ENCODE data around the gene TMEM240. TPM values are rescaled to one million over a fixed set of nuclear protein-coding genes. Genes with fewer than 3 reads are reported as not detected.

Gene TMEM240
- total and polyA plus RNA-seq, 11 donors = 1.5 to 12.4 (median 4.2) TPM; not detected in 1

DNA sequence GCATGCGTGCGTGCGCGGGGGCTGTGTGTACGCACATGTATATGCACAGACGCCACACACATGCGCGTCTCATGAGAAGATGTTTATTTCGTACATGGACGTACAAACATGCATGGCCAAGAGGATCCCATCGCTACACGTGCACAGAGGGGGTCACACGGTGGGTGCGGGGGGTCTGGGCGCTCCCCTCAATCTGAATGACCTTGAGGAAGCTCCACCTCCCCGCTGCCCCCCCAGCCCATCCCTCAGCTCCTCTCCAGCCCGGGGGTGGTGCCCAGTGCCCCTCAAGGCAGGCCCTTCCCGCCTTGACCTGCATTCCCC lies 1.5 kb downstream of the TMEM240 start:
- Histone ChIP-seq H3K4me3 (peak overlapping the region in 8 of 12 donors; percentile 56 to 93 (median 64)), H3K27ac (peak overlapping the region in 5 of 12 donors; percentile 27 to 87 (median 83)), H3K9me3 (no peaks in the 10 kb centered on the region), H3K27me3 (no peaks in the 10 kb centered on the region), H3K36me3 (peaks cover 0 to 26% (median 17%) of the 10 kb centered on the region in 9 donors), H3K4me1 (peaks cover 0 to 44% (median 19%) of the 10 kb centered on the region in 12 donors)
- ATAC-seq = no peak
- intact Hi-C loops (cut with DNase I) = no loop called here
- TF ChIP-seq CTCF (IDR thresholded peaks at IDR 0.05) (no peak), POLR2A (IDR thresholded peaks at IDR 0.05) (no peak)
- no peak for DNase-seq
- 82 to 87% (median 85%) methylated on average over 18 of the region's 18 CpGs; no CpG with 5 or more reads in 1 of the 4 donors for WGBS, 4 donors

GRCh38 chr1:1538334-1538733 lies 2.1 kb downstream of the TMEM240 start:
- DNase-seq = no peak
- Histone ChIP-seq H3K9me3 (no peaks in the 10 kb centered on the region), H3K27me3 (no peaks in the 10 kb centered on the region), H3K36me3 (peaks cover 0 to 25% (median 17%) of the 10 kb centered on the region in 9 donors), H3K27ac (no peak overlapping the region), H3K4me1 (peaks cover 0 to 42% (median 20%) of the 10 kb centered on the region in 12 donors), H3K4me3 (no peak overlapping the region)
- no peak for ATAC-seq
- intact Hi-C loops (cut with DNase I) = no loop called here
- TF ChIP-seq POLR2A (IDR thresholded peaks at IDR 0.05) (no peak), CTCF (IDR thresholded peaks at IDR 0.05) (no peak)
- 93 to 98% (median 94%) methylated on average over 11 to 23 of the region's 23 CpGs for WGBS, 4 donors

DNA sequence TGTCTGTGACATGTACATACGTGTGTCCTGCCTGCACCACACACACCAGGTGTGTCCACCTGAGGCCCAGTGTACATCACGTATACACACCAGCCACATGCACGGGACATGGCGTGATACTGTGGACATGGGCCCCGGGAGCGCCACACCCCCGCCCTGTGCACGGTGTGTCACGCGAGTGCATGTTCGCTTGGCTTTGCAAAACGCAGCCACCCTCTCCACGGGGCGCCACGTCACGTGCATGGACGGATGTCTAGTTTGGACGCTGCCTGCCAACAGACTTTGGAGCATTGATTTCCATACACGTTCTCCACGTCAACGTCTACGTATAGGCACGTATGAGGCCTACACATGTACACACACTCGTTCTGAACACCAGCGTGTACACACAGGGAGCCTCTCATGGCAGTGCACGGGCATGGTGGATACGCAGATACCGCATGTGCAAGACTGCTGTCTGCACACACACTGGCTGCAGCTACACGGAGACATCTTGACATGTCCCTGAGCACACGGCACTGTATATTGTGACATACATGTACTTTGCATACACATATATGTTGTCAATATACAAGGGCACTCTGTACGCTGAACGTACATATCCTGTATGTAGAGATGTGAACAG lies 2.7 kb downstream of the TMEM240 start:
- DNase-seq = no peak
- intact Hi-C loops (cut with DNase I) = no loop called here
- TF ChIP-seq POLR2A (IDR thresholded peaks at IDR 0.05) = no peak
- no peak for TF ChIP-seq CTCF (IDR thresholded peaks at IDR 0.05)
- Histone ChIP-seq H3K4me1 (peaks cover 0 to 36% (median 18%) of the 10 kb centered on the region in 12 donors), H3K27ac (no peak overlapping the region), H3K27me3 (no peaks in the 10 kb centered on the region), H3K9me3 (no peaks in the 10 kb centered on the region), H3K4me3 (no peak overlapping the region), H3K36me3 (peaks cover 0 to 19% (median 11%) of the 10 kb centered on the region in 9 donors)
- WGBS, 4 donors = 95 to 96% (median 96%) methylated on average over 32 of the region's 32 CpGs
- ATAC-seq = no peak

DNA sequence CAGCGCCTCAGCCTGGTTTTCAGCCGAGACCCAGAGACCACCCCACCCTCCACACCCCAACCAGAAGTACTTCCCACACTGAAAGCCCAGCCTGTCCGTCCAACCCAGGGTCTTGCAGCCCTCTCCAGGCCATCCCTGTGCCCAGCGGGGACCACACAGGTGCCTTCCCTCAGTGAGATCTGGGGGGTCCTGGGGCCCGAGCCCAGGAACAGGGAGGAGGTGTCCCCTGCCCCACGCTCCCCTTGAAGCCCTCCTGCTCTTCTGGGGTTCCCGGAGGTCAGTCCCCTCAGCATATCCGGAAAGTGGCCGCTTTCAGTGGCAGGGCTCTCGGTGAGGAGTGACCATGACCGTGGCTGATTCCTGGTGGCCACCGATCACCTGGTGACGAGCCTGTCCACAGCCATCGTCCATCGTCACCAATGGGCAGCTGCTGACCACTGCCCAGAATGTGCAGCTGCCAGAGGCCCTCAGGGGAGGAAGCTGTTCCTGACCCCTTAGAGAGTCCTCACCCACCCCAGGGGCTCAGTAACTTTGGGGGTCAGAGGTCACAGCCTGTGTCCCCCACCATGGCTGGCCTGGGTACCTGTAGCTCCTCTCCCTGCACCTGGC lies 3.4 kb downstream of the TMEM240 start:
- WGBS, 4 donors = 89 to 92% (median 91%) methylated on average over 15 of the region's 15 CpGs
- DNase-seq (no peak), ATAC-seq (no peak)
- peaks cover 0 to 32% (median 18%) of the 10 kb centered on the region in 12 donors for H3K4me1 ChIP-seq
- intact Hi-C loops (cut with DNase I) = no loop called here
- H3K27me3 ChIP-seq = no peaks in the 10 kb centered on the region
- peak overlapping the region in 1 of 12 donors; percentile 24 for H3K27ac ChIP-seq
- peaks cover 0 to 5% (median under 1%) of the 10 kb centered on the region in 12 donors for H3K9me3 ChIP-seq
- H3K36me3 ChIP-seq = peaks cover 0 to 19% (median 11%) of the 10 kb centered on the region in 9 donors
- H3K4me3 ChIP-seq = no peak overlapping the region
- TF ChIP-seq POLR2A (IDR thresholded peaks at IDR 0.05) (no peak), CTCF (IDR thresholded peaks at IDR 0.05) (no peak)
